Head of caudate nucleus (tissue), 42 donors: Measurements from ENCODE around the gene F8A3.
"Not testable (repeated sequence)": the region's sequence is repeated elsewhere in the genome, so short reads cannot be mapped to it uniquely, and the experiment has no call there.

Experiments
- DNase-seq, 42 donors: peaks; one replicate each; pipeline versions ENCODE4 v3.0.0 to v3.0.0-alpha.2; 2020 to 2021; ENCODE audit warnings: mixed read lengths in 7 of 42
- intact Hi-C: fragments of 100-400 bp; cut with DNase I; formaldehyde crosslinking; loops from one replicate; pipeline ENCODE4 v1.15.0; 2022

F8A3 gene

DNA sequence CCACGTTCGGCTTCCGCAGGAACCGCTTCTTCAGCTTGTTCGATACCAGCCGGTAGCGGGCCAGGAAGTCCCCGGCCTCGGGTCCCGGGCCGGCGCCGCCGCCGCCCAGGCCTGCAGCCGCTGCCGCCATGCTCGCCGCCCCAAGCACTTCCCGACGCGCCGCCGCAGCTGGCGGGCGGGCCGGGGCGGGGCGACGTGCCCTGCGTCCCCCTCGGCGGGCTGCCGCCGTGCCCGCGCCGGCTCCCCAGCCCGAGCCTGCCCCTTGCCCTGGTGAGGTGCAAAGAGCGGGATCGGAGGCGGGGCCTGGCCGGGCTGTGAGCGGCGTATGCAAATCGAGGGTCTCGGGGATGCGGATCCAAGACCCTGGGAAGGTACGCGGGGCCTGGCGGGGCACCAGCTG, at the start of gene F8A3:
Gene F8A3, minus strand, starts transcription at position 150 of the 400 bp plus-strand sequence. Its CDS starts 20 bp downstream, at position 130.
- DNase-seq, intact Hi-C loops: not testable (repeated sequence)

DNA sequence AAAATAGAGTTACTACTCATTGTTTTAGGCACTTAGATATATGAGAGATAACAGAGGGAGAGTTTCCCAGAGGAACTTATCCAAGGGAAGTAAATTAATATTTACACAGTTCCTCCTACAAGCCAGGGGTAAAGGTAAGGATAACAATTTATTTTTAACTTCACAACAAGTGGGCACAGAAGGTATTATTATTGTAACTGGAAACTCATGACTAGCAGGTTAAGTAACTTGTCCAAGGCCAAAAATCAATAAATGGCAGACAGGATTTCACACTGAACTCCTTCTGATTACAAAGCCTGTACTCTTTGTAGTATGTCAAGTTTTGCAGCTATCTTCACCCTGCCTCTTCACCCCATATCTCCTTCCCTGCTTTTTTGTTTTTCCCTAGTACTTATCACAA, 46.9 kb upstream of the F8A3 start:
- DNase-seq = no peak
- intact Hi-C loops = no loop called here

DNA sequence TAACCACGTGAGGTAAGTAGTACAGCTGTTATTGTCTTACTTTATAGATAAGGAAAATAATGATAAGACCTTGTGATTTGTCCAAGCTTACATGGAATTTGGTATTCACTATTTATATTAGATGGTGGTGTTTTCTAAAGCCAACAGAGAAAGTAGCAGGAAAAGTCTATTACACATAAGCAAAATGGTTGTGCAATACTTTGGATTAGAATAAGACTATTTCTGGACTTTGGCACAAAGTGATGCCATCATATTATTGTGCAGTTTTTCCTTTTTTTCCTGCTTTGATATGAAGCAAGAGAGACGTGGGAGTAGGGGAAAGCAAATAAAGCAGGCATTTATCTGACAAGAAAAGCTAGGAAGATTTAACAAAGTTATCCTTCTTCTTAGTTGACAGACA, 36.7 kb upstream of the F8A3 start:
- intact Hi-C loops, DNase-seq: not testable (repeated sequence)

DNA sequence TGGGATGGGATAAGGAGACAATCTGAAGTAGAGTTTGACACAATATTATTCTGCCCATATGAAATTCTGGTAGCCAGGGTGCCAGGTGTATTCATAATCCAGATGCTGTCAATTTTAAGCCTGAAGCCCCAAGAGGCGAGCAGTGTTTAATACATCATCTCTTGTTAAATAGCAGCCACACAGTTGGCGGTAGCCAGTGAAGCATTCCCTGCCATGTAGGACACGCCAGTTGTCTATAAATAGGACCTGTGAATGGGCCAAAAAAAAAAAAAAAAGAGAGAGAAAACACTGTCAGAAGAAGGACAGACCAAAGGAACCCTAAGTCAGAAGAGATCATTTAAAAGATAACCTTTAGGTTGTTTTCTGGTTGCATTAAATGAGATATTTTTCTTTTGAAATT, 33.0 kb upstream of the F8A3 start:
- DNase-seq, intact Hi-C loops: not testable (repeated sequence)

DNA sequence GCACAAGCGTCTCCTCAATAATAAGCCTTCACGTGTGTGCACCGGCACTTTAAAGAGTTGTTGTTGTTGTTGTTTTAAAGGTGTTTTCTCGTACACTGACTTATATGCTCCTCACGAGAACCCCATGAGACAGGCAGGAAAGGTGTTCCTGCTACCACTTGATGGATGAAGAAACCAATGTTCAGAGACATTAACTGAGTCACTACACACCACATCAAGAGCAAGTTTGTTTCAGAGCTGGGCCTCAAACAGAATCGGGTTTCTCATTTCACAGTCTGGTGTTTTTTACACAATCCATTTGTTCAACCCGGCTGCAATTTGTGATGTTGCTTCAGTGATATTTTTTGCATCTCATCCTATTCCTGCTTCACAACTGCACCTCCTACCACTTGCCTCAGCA, 18.7 kb upstream of the F8A3 start:
- DNase-seq, intact Hi-C loops: not testable (repeated sequence)

DNA sequence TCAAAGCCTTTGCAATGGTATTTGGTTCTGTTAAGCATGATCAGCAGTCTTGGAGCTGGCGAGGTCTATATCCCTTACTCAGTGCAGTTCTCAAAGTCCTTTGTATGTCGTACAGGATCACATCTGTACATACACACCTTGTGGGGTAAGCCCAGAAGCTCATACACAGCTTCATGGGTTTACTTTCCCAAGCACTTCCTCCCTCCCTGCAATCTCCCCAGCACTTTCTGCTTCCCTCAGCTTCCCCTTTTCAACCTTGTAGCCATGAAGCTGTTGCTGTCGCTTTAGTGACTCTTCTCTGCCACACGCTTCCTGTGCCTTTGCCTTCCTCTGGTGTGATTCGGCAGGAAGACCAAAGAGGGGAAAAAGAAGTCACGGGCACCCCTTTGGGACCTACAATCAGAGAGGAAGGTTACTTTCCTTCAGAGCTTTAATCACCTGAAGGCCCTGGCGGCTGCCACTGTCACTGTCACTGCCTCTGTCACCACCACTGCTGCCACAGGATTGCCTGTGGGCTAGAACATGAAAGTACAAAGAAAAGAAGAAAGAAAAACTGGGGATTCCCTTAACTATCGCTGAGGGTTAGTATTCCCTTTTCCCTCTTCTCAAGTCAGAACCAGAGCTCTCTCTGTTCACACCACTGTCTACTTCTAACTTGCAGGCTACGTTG, 8.0 kb upstream of the F8A3 start:
- intact Hi-C loops, DNase-seq: not testable (repeated sequence)

DNA sequence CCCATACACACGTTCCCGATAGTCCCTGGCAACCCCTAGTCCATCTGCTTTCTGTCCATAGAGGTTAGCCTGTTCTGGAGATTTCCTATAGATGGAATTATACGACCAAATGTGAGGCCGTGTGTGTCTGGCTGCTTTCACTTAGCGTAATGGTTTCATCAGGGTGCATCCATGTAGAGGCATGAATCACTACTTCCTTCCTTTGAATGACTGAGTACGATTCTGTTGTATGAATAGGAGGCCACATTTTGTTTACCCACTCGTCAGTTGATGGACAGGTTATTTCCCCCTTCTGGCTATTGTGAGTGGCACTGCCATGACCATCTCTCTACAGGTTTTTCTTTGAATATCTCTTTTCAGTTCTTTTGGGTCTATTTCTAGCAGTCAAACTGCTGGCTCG, 2.1 kb upstream of the F8A3 start:
- DNase-seq = not testable (repeated sequence)

DNA sequence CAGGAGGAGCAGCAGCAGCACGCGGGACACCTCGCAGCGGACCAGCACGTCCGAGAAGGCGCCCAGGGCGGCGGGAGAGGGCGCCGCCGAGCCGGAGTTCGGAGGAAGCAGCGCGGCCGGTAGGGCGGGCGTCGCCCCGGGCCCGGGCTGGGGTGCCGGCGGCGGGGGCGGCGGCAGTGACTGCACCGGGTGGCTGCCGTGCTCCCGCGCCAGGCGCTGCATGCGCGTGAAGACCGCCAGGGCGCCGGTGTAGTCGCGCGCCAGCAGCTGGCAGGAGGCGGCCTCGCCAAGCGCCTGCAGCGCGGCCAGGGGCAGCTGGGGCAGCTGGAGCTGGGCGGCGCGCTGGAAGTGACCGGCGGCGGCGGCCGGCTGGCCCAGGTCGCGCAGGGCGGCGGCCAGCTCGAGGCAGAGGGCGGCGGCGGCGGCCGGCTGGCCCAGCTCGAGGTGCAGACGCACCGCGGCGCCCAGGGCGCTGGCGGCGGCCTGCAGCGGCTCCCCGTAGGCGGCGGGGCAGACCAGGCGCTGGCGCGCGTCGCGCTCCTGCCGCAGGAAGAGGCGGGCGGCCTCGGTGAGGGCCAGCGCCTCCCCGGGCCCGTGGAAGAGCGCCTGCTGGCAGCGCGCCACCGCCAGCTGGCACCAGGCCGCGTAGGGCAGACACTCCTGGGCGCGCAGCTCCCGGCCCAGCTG, 516 bp downstream of the F8A3 start:
- DNase-seq, intact Hi-C loops: not testable (repeated sequence)

More for the DNA sequence above, 2.1 kb upstream of the F8A3 start:
- intact Hi-C loops = not testable (repeated sequence)

DNA sequence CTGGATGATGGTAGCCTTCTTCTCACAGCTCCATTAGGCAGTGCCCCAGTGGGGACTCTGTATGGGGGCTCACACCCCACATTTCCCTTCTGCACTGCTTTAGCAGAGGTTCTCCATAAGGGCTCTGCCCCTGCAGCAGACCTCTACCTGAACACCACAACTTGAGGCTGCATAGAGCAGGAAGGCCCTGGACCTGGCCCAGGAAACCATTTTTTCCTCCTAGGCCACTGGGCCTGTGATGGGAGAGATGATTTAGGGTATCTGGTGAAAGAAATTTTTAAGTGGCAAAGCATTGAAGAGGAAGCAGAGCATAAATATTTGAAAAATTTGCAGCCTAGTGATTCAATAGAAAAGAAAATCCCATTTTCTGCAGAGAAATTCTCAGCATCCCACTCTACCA, 17.3 kb downstream of the F8A3 start:
- no peak for DNase-seq
- intact Hi-C loops = no loop called here

DNA sequence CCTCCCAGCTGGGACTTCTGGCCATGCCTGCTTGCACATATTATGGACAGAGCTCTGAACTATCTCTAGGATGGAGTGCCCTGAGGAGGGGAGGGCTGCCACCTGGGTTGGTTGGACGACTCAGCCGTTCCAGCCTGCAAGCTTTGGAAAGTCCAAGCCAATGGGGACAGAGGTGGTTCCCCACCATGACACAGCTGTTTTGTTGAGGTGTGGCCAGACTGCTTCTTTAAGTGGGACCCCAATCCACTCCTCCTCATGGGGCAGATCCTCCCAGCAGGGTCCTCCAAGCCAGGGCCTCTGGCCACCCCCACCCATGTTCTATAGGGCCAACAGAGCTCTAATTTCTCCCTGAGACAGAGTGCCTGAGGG, 22.7 kb downstream of the F8A3 start:
- DNase-seq = no peak
- intact Hi-C loops = no loop called here

DNA sequence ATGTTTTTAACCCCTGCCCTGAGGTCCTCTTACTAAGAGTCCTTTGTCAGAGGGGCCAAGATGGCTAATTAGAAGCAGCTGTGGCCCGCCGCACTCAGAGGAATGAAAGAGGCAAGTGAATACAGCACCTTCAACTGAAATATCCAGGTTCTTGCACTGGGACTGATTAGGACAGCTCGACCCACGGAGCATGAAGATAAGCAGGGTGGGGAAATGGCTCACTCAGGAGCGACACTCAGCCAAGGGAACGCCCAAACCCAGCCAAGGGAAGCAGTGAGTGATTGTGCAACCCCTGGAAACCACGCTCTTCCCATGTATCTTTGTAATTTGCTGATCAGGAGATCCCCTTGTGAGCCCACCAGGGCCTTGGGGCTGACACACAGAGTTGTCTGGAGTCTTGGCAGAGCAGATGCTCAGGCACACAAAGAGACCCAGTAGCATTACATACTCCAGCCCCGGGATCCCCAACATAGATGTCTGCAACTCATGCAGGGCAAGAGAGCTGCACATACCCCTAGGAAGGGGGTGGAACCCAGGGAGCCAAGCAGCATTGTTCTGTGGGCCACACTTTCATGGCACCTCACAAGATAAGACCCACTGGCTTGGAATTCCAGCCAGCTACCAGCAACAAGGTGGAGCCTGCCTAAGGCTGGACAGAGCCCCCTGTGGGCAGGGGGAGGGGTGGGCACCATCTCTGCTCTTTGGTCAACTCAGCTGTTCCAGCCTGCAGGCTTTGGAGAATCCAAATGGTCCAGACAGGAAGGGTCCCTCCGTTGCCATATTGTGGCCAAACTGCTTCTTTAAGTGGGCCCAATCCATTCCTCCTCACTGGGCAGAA, 23.3 kb downstream of the F8A3 start:
- no peak for DNase-seq

DNA sequence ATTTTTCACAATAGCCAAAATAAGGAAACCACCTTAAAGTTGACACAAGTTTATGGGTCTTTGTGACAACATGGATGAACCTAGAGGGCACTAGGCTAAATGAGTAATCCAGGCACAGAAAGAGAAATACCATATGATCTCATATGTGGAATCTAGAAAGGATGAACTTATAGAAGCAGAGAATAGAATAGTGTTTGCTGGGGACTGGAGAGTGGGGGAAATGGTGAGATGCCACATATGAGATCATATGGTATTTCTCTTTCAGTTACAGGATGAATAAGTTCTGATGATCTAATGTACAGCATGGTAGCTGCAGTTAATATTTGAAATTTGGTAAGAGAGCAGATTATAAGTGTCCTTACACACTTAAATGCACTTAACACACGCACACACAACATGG, 40.7 kb downstream of the F8A3 start:
- DNase-seq = no peak
- intact Hi-C loops = no loop called here

More for the DNA sequence above, 23.3 kb downstream of the F8A3 start:
- intact Hi-C loops = no loop called here
